B cell (primary cell): ENCODE results near the gene SEMA4G. TPM values are rescaled to one million over a fixed set of nuclear protein-coding genes. Genes with fewer than 3 reads are reported as not detected.

Source experiments
- ATAC-seq: fragments of 200-7000 bp; cut with Tn5 transposase; one replicate; pipeline ENCODE4 v1.10.0; 2021; ENCODE audit warnings: low read depth, mild to moderate bottlenecking, moderate number of reproducible peaks, moderate library complexity
- CTCF ChIA-PET: fragments of 350-600 bp; sonication (Branson Sonifier 250); formaldehyde crosslinking; loops from one replicate; lab custom pipeline; 2021; ENCODE audit warnings: antibody characterized with exemption, inconsistent platforms; lab: Charles Lee
- POLR2A ChIA-PET: fragments of 350-600 bp; sonication (Branson Sonifier 250); formaldehyde crosslinking; loops from one replicate; lab custom pipeline; 2021; ENCODE audit warnings: antibody characterized with exemption; lab: Charles Lee
- DNase-seq: peaks from one replicate; pipeline ENCODE4 v3.0.0; 2013
- H2AFZ ChIP-seq: 2 replicates; pipeline ENCODE4 v1.6.1; 2012; ENCODE audit warnings: mild to moderate bottlenecking, low read depth, low read length; ENCODE audit not compliant: insufficient read depth, poor library complexity, severe bottlenecking
- H3K27ac ChIP-seq, 2 donors: 1 replicate in 1 of 2; 2 replicates in 1 of 2; pipeline ENCODE4 v1.5.1; 2012 to 2013; ENCODE audit warnings: low read length in 2 of 2, mild to moderate bottlenecking in 2 of 2, moderate library complexity in 1 of 2
- H3K27me3 ChIP-seq, 4 experiments: fragments of 200-600 bp in 1 of 4; sonication (generic) in 1 of 4; replicated peaks in 1 of 4; 1 replicate in 2 of 4; 2 replicates in 2 of 4; pipeline versions ENCODE4 v1.6.1 to v1.7.0; 2013 to 2016; ENCODE audit warnings: low read length in 3 of 4, mild to moderate bottlenecking in 2 of 4, mixed read lengths in 1 of 4, moderate library complexity in 1 of 4; ENCODE audit not compliant: insufficient read depth in 4 of 4, control insufficient read depth in 3 of 4; ENCODE audit errors: control extremely low read depth in 1 of 4
- H3K36me3 ChIP-seq, 2 experiments: replicated peaks in 1 of 2; 1 replicate in 1 of 2; 2 replicates in 1 of 2; pipeline versions ENCODE4 v1.6.1 to v1.7.1; 2013; ENCODE audit warnings: low read length in 1 of 2; ENCODE audit not compliant: insufficient read depth in 2 of 2, control insufficient read depth in 1 of 2; ENCODE audit errors: control extremely low read depth in 1 of 2, extremely low read depth in 1 of 2
- H3K4me1 ChIP-seq, 2 donors: fragments of 200-600 bp in 1 of 2; sonication (generic) in 1 of 2; 1 replicate in 1 of 2; 2 replicates in 1 of 2; pipeline versions ENCODE4 v1.5.1 to v1.6.1; 2013 to 2017; ENCODE audit warnings: low read length in 2 of 2; ENCODE audit not compliant: control insufficient read depth in 2 of 2, insufficient read depth in 2 of 2
- H3K4me2 ChIP-seq: replicated peaks from 2 replicates; pipeline ENCODE3; 2012; ENCODE audit warnings: mild to moderate bottlenecking, low read depth, low read length; ENCODE audit not compliant: poor library complexity, severe bottlenecking
- H3K4me3 ChIP-seq, 5 experiments: fragments of 200-600 bp in 1 of 5; sonication (generic) in 1 of 5; 1 replicate in 3 of 5; 2 replicates in 2 of 5; pipeline versions ENCODE4 v1.5.1 to v1.7.0; 2011 to 2016; ENCODE audit warnings: low read length in 4 of 5, mild to moderate bottlenecking in 4 of 5, low read depth in 2 of 5, control low read depth in 1 of 5, moderate library complexity in 1 of 5; ENCODE audit not compliant: insufficient read depth in 1 of 5; ENCODE audit errors: control extremely low read depth in 1 of 5, extremely low read depth in 1 of 5
- H3K79me2 ChIP-seq: fragments of 200-600 bp; sonication (generic); one replicate; pipeline ENCODE4 v1.6.0; 2016; ENCODE audit warnings: low read length; ENCODE audit not compliant: control insufficient read depth, insufficient read depth
- H3K9ac ChIP-seq: fragments of 200-600 bp; sonication (generic); 2 replicates; pipeline ENCODE4 v1.6.1; 2017; ENCODE audit warnings: mild to moderate bottlenecking, low read length, moderate library complexity
- H3K9me3 ChIP-seq, 3 donors: one replicate each; pipeline versions ENCODE4 v1.6.1 to v1.7.1; 2013; ENCODE audit warnings: low read length in 2 of 3; ENCODE audit not compliant: control insufficient read depth in 2 of 3, insufficient read depth in 1 of 3; ENCODE audit errors: control extremely low read depth in 1 of 3
- H4K20me1 ChIP-seq: 2 replicates; pipeline ENCODE4 v1.6.0; 2012; ENCODE audit warnings: mild to moderate bottlenecking, low read length; ENCODE audit not compliant: insufficient read depth, control insufficient read depth, poor library complexity, severe bottlenecking
- H3K27ac Mint-ChIP-seq: one replicate; pipeline ENCODE4 v1.8.0; 2021; ENCODE audit warnings: mixed read lengths
- H3K27me3 Mint-ChIP-seq: one replicate; pipeline ENCODE4 v1.8.0; 2021; ENCODE audit warnings: mixed read lengths
- H3K4me1 Mint-ChIP-seq: one replicate; pipeline ENCODE4 v1.8.0; 2021; ENCODE audit warnings: mixed read lengths
- H3K4me3 Mint-ChIP-seq: one replicate; pipeline ENCODE4 v1.8.0; 2021; ENCODE audit warnings: mixed read lengths
- H3K9me3 Mint-ChIP-seq: one replicate; pipeline ENCODE4 v1.8.0; 2022; ENCODE audit warnings: mixed read lengths; ENCODE audit not compliant: insufficient read depth
- CTCF ChIP-seq: fragments of 200-600 bp; IDR thresholded peaks from one replicate; pipeline ENCODE4 v1.8.0; 2022; ENCODE audit warnings: antibody characterized with exemption, mild to moderate bottlenecking
- EZH2 ChIP-seq: IDR thresholded peaks from 2 replicates; pipeline ENCODE4 v1.6.1; 2012; ENCODE audit warnings: borderline replicate concordance, low read depth, mild to moderate bottlenecking, moderate library complexity, low read length; ENCODE audit not compliant: insufficient read depth, poor library complexity, severe bottlenecking
- WGBS: methylation state at CpG from one replicate; pipeline ENCODE4 v1.1.5; 2013; ENCODE audit warnings: missing lambda C conversion rate; ENCODE audit not compliant: insufficient coverage; 5-methylcytosine and 5-hydroxymethylcytosine counted together
- intact Hi-C: fragments of 100-400 bp; cut with micrococcal nuclease; formaldehyde crosslinking; loops from one replicate; pipeline ENCODE4 v1.10.0; 2022
- polyA plus RNA-seq: library from polyadenylated mRNA; depleted of rRNA; stranded (reverse); fragments of >200 nt; gene quantifications from 2 replicates; pipeline ENCODE4 v1.2.3, GENCODE V29; 2012
- total RNA-seq, 2 donors: library from RNA; stranded (reverse); fragments of 120-200 nt in 1 of 2; gene quantifications; 1 replicate in 1 of 2; 2 replicates in 1 of 2; pipeline versions ENCODE4 v1.2.3 to v1.2.4, GENCODE V29; 2013 to 2022

The SEMA4G gene
- total and polyA plus RNA-seq, 2 donors (not counting 1 experiment from before 2014, with no cell fraction given), result 0.84 to 0.96 TPM

DNA sequence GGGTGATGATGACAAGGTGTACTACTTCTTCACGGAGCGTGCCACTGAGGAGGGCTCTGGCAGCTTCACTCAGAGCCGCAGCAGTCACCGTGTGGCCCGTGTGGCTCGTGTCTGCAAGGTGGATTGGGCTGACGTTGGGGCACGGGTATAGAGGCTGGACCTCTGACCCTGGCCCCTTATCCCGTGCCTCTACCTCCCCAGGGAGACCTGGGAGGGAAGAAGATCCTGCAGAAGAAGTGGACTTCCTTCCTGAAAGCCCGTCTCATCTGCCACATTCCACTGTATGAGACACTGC is 9.5 kb downstream of the SEMA4G start:
- no peak for TF ChIP-seq CTCF
- no peak for TF ChIP-seq EZH2

GRCh38 chr10:100979791-100980272 is 10.5 kb downstream of the SEMA4G start:
- intact Hi-C loops, result no loop called here
- ATAC-seq, result no peak
- 98% methylated on average over 16 of the region's 16 CpGs for WGBS
- H3K4me1 Mint-ChIP-seq, result no peaks in the 10 kb centered on the region
- DNase-seq, result no peak
- H3K4me2 ChIP-seq, result no peak overlapping the region
- no peaks in the 10 kb centered on the region for H3K27me3 Mint-ChIP-seq
- H3K79me2 ChIP-seq, result no peaks in the 10 kb centered on the region
- peaks cover 0 to 30% of the 10 kb centered on the region in 2 experiments for H3K36me3 ChIP-seq
- no peak for TF ChIP-seq CTCF
- TF ChIP-seq EZH2, result no peak
- no peak overlapping the region for H3K27ac Mint-ChIP-seq
- ChIA-PET CTCF (interaction anchor here (1.3 kb wide), 1 partner anchor 11 kb away, joined by 3 read pairs; the partner anchor contains the start of gene SEMA4G), POLR2A (no interaction called here)
- H3K4me3 Mint-ChIP-seq, result no peak overlapping the region
- no peak overlapping the region for H3K4me3 ChIP-seq
- no peaks in the 10 kb centered on the region for H3K4me1 ChIP-seq
- H3K9me3 ChIP-seq, result no peaks in the 10 kb centered on the region
- H4K20me1 ChIP-seq, result no peaks in the 10 kb centered on the region
- H2AFZ ChIP-seq, result no peak overlapping the region
- no peak overlapping the region for H3K27ac ChIP-seq
- H3K27me3 ChIP-seq, result no peaks in the 10 kb centered on the region
- H3K9me3 Mint-ChIP-seq, result no peaks in the 10 kb centered on the region
- H3K9ac ChIP-seq, result no peak overlapping the region

More for the DNA sequence above, 9.5 kb downstream of the SEMA4G start:
- no peaks in the 10 kb centered on the region for H3K4me1 ChIP-seq
- H3K27me3 Mint-ChIP-seq, result no peaks in the 10 kb centered on the region
- no peaks in the 10 kb centered on the region for H3K9me3 ChIP-seq
- CTCF ChIA-PET, result no interaction called here
- no peaks in the 10 kb centered on the region for H3K4me1 Mint-ChIP-seq
- H3K27ac Mint-ChIP-seq, result no peak overlapping the region
- intact Hi-C loops, result no loop called here
- no peaks in the 10 kb centered on the region for H4K20me1 ChIP-seq
- DNase-seq (no peak), ATAC-seq (no peak)
- no peak overlapping the region for H3K4me3 Mint-ChIP-seq
- 98% methylated on average over 7 of the region's 10 CpGs for WGBS
- H3K9ac ChIP-seq, result no peak overlapping the region
- H3K27ac ChIP-seq, result no peak overlapping the region
- no peak overlapping the region for H2AFZ ChIP-seq
- H3K9me3 Mint-ChIP-seq, result no peaks in the 10 kb centered on the region
- POLR2A ChIA-PET, result no interaction called here
- no peaks in the 10 kb centered on the region for H3K27me3 ChIP-seq
- no peaks in the 10 kb centered on the region for H3K79me2 ChIP-seq
- no peak overlapping the region for H3K4me3 ChIP-seq
- peaks cover 0 to 30% of the 10 kb centered on the region in 2 experiments for H3K36me3 ChIP-seq
- H3K4me2 ChIP-seq, result no peak overlapping the region
